SU-DHL-6 (cell line): ENCODE measurements around the gene CHODL.

Source experiments
- H2AFZ ChIP-seq: fragments of 200-600 bp; sonication (generic); 2 replicates; pipeline ENCODE4 v1.6.1; 2014; ENCODE audit warnings: low read depth, mild to moderate bottlenecking, moderate library complexity, mixed read lengths, antibody characterized with exemption, low read length; ENCODE audit not compliant: severe bottlenecking
- H3F3A ChIP-seq: fragments of 200-600 bp; shearing (Covaris generic); 2 replicates; pipeline ENCODE4 v1.6.0; 2016; ENCODE audit warnings: antibody characterized with exemption, mild to moderate bottlenecking; ENCODE audit not compliant: insufficient read depth
- H3K27ac ChIP-seq: fragments of 200-600 bp; sonication (generic); 2 replicates; pipeline ENCODE4 v1.5.1; 2016; ENCODE audit warnings: low read depth, mild to moderate bottlenecking, low read length, moderate library complexity, mixed read lengths
- H3K27me3 ChIP-seq: fragments of 200-600 bp; sonication (generic), shearing (Covaris generic); 2 replicates; pipeline ENCODE4 v1.6.0; 2014; ENCODE audit warnings: mild to moderate bottlenecking, low read length
- H3K36me3 ChIP-seq: fragments of 200-600 bp; sonication (generic); 2 replicates; pipeline ENCODE4 v1.6.1; 2014; ENCODE audit warnings: mild to moderate bottlenecking, low read length, mixed read lengths
- H3K4me2 ChIP-seq: fragments of 300-600, 200-600 bp; shearing (Covaris generic), sonication (generic); 2 replicates; pipeline ENCODE4 v1.6.0; 2014; ENCODE audit warnings: low read length, low read depth, mild to moderate bottlenecking; ENCODE audit not compliant: poor library complexity, severe bottlenecking
- H3K4me3 ChIP-seq: fragments of 200-600 bp; sonication (generic); 2 replicates; pipeline ENCODE4 v1.5.1; 2014; ENCODE audit warnings: antibody characterized with exemption, low read length, mild to moderate bottlenecking, mixed read lengths; ENCODE audit not compliant: insufficient read depth, poor library complexity, severe bottlenecking
- H3K79me2 ChIP-seq: fragments of 200-600 bp; sonication (generic); 2 replicates; pipeline ENCODE4 v1.6.1; 2014; ENCODE audit warnings: mild to moderate bottlenecking, low read length, moderate library complexity; ENCODE audit not compliant: insufficient read depth
- H3K9ac ChIP-seq: fragments of 200-600 bp; sonication (generic); 2 replicates; pipeline ENCODE4 v1.7.0; 2014; ENCODE audit warnings: mild to moderate bottlenecking, low read length
- H3K9me2 ChIP-seq: fragments of 200-600 bp; sonication (generic); replicated peaks from 2 replicates; pipeline ENCODE4 v1.6.1; 2014; ENCODE audit warnings: low read length; ENCODE audit not compliant: insufficient read depth
- H3K9me3 ChIP-seq: fragments of 200-600 bp; sonication (generic); 2 replicates; pipeline ENCODE4 v1.6.1; 2014; ENCODE audit warnings: low read length, mixed read lengths; ENCODE audit not compliant: insufficient read depth
- H4K20me1 ChIP-seq: fragments of 200-600 bp; sonication (generic); 2 replicates; pipeline ENCODE4 v1.6.1; 2014; ENCODE audit warnings: low read depth, mild to moderate bottlenecking, antibody characterized with exemption, low read length, moderate library complexity, mixed read lengths
- CTCF ChIP-seq: fragments of 200-600 bp; sonication (generic); IDR thresholded peaks from one replicate; pipeline ENCODE4 v1.5.1; 2017; ENCODE audit warnings: antibody characterized with exemption, mild to moderate bottlenecking, low read length, moderate library complexity; ENCODE audit not compliant: insufficient read depth, poor library complexity, severe bottlenecking
- EZH2phosphoT487 ChIP-seq: fragments of 200-600 bp; sonication (generic), shearing (Covaris generic); conservative IDR thresholded peaks from 2 replicates; pipeline ENCODE4 v1.6.1; 2018; ENCODE audit warnings: mild to moderate bottlenecking, antibody characterized with exemption, low read length, moderate library complexity, mixed read lengths

CHODL gene

GRCh38 chr21:18251065-18251464 is 6.4 kb downstream of the CHODL start:
- Histone ChIP-seq H3K9me3 (no peaks in the 10 kb centered on the region), H3K9me2 (no peaks in the 10 kb centered on the region), H3F3A (peaks cover 3% of the 10 kb centered on the region; the same call in 1 of the 2 replicates), H3K4me2 (no peak overlapping the region), H3K4me3 (no peak overlapping the region), H3K9ac (no peak overlapping the region), H3K27ac (no peak overlapping the region), H2AFZ (no peak overlapping the region), H4K20me1 (no peaks in the 10 kb centered on the region), H3K27me3 (no peaks in the 10 kb centered on the region), H3K79me2 (no peaks in the 10 kb centered on the region), H3K36me3 (no peaks in the 10 kb centered on the region)
- TF ChIP-seq EZH2phosphoT487 (no peak), CTCF (no peak)

DNA sequence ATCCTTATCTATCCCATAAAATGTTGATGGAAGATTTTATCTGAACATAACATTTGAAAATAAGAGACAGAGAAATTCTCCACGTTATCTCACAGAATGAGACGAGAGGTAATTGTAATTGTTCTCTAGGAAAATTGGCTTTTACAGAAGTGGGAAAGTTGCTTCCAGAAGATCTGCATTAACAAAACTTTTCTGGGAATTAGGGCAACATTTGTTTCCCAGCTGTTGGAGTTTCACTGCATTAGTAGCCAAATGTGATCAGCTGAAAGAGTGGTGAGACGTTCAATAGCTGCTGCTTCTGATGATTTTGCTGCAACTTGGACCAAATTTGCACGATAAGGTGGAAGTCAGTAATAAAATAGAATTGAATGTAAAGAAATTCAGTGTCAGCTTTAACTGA is 7.6 kb downstream of the CHODL start:
- H3K27ac ChIP-seq, result no peak overlapping the region
- no peak overlapping the region for H2AFZ ChIP-seq
- H4K20me1 ChIP-seq, result no peaks in the 10 kb centered on the region
- no peaks in the 10 kb centered on the region for H3K9me3 ChIP-seq
- no peak overlapping the region for H3K4me3 ChIP-seq
- H3K4me2 ChIP-seq, result no peak overlapping the region
- H3K36me3 ChIP-seq, result no peaks in the 10 kb centered on the region
- H3F3A ChIP-seq, result peaks cover 3% of the 10 kb centered on the region; the same call in 1 of the 2 replicates
- H3K9me2 ChIP-seq, result no peaks in the 10 kb centered on the region
- H3K27me3 ChIP-seq, result no peaks in the 10 kb centered on the region
- no peak overlapping the region for H3K9ac ChIP-seq
- no peak for TF ChIP-seq CTCF
- TF ChIP-seq EZH2phosphoT487, result no peak
- no peaks in the 10 kb centered on the region for H3K79me2 ChIP-seq

GRCh38 chr21:18252680-18253079 is 8.0 kb downstream of the CHODL start:
- H3K9ac ChIP-seq, result no peak overlapping the region
- H3K27ac ChIP-seq, result no peak overlapping the region
- no peak overlapping the region for H3K4me2 ChIP-seq
- no peaks in the 10 kb centered on the region for H3K9me2 ChIP-seq
- TF ChIP-seq CTCF, result no peak
- no peak for TF ChIP-seq EZH2phosphoT487
- H3K79me2 ChIP-seq, result no peaks in the 10 kb centered on the region
- no peaks in the 10 kb centered on the region for H3K36me3 ChIP-seq
- no peak overlapping the region for H2AFZ ChIP-seq
- no peaks in the 10 kb centered on the region for H3K9me3 ChIP-seq
- no peaks in the 10 kb centered on the region for H4K20me1 ChIP-seq
- H3F3A ChIP-seq, result peaks cover 3% of the 10 kb centered on the region; the same call in 1 of the 2 replicates
- no peaks in the 10 kb centered on the region for H3K27me3 ChIP-seq
- no peak overlapping the region for H3K4me3 ChIP-seq
